ENCODE results near the gene NANP.

- TF ChIP-seq CTCF (IDR thresholded peaks at IDR 0.05; ENCODE audit: insufficient read depth, low read depth, low read length), result no peak
- TF ChIP-seq EZH2 (IDR thresholded peaks at IDR 0.05; ENCODE audit: insufficient read depth, low read length), result no peak
These were observed 19.9 kb upstream of the NANP start for GRCh38 chr20:25643716-25644115.
